UCSD-AML1 (cell line): ENCODE data around the gene PLXNC1.

Experiments
- DNase-seq: peaks from one replicate; lab custom pipeline; 2025; ENCODE audit not compliant: unreplicated experiment; lab: John Stamatoyannopoulos, UW

Gene PLXNC1

DNA sequence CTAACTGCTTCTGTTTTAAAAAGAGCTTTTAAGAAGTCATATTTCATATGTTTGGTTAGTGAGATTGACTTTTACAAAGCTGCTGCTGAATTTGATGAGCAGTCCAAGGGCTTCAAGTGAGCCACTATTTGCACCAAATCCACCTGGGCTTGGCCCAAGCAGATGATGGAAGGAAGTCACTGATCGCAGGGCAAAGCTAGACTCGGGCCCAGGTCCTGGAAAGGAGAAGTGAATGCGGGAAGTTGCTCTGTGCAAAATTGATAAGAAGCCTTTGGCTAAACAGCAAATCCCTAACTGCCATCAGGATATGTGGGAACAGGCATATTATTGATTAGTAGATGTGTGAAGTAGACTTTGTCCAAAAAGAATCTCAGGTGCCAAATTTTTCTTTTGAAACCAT lies 30.5 kb downstream of the PLXNC1 start:
- DNase-seq: peak; percentile 49

DNA sequence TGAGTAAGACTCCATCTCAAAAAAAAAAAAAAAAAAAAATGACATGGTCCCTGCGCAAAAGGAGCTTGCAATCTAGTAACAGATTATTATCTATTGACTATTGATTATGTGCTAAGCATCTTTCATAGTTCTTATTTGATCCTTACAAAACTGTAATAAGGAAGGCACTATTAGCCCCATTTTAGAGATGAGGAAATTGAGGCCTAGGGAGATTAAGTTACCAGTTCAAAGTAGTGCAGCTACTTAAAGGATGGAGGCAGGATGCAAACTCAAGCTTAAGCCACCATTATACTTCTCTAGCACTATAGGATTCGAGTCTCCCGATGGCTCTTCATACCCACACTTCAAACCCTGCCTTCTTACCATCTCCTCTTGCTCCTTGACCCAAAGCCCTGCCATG lies 31.3 kb downstream of the PLXNC1 start:
- DNase-seq: no peak

DNA sequence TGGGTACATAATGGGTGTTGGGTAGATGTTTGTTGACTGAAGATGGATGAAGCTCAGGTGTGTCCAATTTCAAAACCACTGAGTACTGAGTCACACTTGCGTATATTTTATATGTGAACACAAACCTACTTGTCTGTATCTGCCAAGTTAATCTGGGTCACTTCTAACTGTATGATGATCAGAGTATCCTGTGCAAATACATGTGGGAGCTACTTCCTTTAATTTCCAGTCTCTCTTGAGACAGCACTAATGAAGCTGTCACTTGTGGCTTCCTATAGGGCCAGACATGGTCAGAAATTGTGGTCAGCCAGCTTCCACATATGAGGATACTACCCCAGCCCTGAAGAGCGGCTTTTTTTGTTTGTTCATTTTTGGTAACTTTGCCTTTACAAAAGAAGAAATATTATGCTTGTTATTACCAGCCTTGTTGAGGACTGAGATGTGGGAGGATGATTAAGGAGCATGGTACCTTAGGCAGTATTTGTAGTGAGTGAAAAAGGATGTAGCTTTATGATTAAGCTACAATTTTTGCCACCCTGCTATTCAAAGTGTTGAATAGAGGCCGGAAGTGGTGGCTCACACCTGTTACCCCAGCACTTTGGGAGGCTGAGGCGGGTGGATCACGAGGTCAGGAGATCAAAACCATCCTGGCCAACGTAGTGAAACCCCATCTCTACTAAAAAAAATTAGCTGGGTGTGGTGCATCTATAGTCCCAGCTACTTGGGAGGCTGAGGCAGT lies 32.4 kb downstream of the PLXNC1 start:
- peak; percentile 63 for DNase-seq

DNA sequence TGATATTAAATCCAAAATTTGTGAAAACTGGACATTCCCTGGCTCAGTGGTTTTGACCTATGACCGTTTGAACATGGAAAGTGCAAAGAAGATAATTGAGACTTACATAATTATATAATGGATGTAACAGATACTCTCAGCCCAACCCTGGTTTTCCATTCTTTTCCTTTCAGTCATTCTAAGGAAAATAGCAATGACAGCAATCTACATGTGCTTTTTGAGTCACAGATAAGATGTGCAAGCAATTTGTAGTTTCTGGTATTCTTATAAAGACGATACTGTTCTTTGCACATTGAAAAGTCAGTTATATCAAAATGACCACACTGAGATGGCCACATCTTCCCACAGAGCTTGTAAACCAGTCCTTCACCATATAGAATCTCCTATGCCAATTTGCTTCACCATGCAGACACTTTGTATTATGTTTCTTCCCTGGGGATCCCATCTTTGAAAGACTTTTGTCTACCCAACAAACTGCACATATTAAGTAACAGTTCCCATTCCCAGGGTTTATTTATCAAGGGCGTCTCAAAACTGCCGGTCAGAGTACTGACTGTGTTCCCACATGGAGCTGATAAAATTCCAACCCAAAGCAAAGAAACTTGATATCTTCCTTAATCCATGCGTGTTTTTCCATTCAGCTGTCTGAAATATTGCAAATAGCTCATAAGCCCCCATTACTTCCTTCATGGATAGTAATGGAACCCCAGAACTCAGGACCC lies 34.8 kb downstream of the PLXNC1 start:
- no peak for DNase-seq

DNA sequence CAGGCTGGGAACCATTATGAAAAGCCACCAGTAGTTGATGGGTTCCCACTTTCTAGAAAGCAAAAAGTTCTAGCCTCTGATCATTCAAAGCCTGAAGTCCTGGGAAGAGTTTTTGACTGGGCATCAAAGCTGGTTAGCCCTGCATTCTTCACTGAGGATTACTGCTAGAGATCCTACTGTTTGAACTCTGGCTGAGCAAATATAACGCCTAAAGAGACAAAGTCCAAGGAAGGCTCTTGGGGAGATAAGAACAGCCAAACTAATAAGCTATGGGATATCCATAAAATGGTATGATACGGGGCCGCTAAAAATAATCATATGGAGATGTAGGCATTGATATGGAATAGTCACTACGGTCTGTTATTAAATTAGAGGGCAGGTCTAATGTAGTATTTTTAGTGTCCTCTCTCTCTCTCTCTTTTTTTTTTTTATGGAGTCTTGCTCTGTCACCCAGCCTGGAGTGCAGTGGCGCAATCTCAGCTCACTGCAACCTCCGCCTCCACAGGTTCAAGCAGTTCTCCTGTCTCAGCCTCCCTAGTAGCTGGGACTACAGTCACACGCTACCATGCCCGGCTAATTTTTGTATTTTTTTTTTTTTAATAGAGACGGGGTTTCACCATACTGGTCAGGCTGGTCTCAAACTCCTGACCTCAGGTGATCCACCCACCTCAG lies 35.5 kb downstream of the PLXNC1 start:
- no peak for DNase-seq

DNA sequence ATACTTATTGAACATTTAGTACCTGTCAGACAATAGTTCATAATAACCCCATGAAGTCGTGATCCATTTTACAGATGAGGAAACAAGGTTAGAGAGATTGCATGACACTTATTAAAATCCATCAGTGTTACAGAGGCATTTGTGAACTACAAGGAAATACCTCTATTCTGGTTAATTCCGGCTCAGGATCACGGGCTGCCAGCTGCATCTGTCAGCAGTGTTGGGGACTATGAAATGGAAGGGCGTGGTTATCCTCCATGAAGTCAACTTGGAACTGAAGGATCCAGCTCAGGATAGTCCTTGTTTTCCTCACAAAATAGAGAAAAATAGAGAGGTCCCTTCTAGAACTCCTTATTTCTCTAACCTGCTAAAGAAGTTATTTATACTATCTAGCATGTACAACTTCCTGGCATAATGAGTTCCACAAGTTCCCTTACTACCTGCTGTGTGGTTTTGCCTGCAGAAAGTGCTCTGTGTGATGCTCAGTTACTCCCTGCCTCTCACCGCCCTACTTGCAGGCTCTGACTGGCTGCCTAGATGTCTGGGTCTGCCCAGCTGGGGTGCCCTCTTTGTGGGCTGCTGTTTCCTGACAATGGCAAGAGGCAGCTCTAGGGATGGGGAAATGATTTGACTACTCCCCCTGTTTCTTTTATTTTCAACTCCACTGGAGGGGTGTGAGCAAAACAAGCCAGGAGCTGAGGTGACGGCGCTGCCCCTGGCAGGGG lies 36.8 kb downstream of the PLXNC1 start:
- peak; percentile 50 for DNase-seq

DNA sequence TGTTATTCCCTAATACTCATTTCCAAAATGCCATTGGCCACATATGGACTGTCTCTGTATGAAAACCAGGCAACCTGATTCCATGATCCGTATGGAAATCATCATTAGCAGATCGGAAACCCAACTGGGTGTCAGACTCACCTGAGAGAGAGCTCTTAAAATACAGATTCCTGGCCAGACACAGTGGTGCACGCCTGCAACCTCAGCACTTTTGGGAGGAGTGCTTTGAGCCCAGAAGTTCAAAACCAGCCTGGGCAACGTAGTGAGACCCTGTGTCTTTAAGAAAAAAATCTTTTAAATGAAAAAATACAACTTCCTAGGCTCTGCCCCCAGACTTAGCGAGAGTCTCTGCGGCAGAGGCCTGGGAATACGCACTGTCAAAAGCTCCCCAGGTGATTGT lies 37.4 kb downstream of the PLXNC1 start:
- DNase-seq: no peak

DNA sequence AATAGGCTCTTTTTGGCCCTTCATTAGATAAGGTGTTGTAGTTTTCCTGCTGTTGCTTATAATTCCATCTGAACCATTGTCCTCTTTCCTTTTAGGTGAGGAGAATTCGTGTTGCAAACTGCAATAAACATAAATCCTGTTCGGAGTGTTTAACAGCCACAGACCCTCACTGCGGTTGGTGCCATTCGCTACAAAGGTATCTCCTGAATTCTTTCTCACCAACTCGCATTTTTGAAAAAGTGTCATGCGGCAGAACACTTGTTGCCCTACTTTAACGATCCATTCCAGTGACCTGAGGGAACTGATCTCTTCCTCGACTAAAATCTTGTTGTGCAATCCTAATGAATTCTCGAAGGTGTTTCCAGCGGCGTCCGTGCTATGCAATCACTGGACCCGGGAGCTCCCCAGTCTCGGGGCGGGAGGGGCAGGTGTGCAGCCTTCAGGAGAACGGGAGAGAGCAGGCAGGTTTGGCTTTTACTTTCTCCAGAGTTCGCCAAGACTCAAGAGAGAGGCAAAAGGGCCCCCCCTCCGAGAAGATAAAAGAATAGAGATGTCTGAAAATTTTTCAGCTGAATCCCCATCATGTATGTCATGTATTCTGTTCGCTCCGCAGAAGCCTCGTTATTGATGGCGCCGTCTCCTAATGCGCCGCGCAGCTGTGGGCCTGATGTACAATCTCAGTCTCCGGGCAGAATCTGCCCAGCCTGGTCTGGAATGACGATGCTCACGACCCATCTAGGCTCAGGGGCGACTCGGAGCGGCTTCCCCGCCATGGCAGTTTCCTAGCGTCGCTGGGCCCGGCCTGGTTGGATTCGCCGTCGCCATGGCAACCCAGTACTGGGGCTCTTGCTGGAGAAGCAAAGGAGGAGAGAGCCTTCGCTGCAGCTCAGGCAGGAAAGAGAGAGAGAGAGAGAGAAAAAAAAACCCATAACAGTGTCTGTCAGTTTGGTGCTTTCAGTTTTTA lies 38.2 kb downstream of the PLXNC1 start:
- no peak for DNase-seq

DNA sequence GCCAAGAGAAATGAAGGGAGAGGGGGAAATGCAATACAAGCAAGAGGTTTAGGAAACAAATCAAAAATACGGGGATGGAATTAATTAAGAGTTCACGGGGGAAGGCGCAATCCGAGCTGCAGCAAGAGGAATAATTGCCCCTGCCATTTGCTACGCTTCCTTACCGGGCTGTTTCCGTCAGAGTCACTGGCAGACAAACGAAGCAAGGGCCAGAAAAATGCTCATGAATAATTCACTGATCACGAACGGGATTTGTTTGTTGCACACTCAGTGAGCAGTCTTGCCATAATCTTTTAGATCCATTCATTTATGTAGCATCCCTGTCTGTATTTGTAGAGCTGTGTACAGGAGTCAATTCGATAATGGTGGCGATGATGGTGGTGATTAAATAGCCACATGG lies 39.0 kb downstream of the PLXNC1 start:
- no peak for DNase-seq

DNA sequence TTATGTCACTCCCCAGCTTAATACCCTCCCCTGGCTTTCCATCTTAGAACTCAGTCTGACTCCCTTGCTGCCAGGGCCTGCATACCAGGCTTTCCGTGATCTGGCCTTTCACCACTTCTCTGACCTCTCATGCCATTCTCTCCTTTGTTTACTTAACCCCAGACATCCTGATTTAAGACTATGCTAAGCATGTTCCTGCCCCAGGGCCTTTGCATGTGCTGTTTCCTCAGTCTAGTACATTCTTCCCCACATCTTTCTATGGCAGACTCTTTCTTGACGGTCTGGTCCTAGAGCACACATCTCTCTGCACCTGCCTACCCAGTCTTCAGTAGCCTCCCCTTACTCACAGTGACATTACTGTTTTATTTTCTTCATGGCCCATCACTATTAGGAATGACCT lies 42.2 kb downstream of the PLXNC1 start:
- DNase-seq: no peak

DNA sequence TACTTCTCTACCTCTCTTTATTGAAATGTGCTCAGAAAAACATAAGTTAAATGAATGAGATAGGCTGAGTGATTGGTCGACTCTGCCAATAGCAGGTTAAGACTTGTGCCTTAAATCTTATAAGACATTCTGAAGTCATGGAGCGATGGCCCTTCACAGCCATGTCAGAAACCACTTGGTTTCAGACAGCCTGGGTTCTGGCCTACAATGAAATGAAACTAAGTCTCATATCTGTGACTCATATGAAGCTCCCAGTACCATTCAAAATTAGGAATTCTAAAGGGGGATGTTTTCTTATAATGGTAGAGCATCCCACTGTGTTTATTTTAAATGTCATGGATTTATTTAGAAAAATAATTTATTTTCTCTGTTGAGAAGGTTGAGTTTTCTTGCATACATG lies 42.6 kb downstream of the PLXNC1 start:
- DNase-seq: no peak

DNA sequence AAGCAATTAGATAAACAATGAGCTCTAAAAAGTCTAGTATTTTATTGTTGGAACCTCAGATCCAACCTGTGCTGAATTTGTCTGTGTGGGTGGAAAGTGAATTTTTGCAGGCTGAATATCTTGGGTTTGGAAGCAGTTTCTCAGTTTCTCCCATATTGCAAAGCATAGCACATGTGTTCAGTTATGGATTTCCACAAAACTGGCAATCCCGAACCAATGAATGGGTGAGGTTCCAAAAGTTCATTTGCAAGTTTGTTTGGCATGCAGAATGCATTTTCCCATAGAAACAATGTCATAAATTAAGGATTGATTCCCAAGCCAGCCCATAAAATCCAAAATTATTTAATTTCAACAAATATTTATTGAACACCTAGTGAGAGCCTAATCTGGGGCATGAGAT lies 43.4 kb downstream of the PLXNC1 start:
- no peak for DNase-seq

DNA sequence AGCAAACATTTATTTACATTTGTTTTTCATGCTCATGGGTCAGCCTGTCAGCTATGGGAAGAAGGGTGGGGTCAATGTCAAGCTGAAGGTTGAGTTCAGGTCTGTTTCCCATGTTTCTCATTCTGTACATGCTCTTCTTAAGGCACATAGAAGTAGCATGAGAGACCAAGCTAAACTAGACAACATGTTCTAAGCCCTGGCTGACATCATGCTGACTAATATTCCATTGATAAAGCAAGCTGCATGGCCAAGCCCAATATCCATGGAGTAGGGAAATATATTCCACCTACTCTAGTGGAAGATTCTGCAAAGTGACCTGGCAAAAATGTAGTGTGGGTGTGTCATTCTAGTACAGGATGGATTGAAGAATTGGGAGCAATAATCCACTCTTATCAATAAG lies 44.1 kb downstream of the PLXNC1 start:
- no peak for DNase-seq

DNA sequence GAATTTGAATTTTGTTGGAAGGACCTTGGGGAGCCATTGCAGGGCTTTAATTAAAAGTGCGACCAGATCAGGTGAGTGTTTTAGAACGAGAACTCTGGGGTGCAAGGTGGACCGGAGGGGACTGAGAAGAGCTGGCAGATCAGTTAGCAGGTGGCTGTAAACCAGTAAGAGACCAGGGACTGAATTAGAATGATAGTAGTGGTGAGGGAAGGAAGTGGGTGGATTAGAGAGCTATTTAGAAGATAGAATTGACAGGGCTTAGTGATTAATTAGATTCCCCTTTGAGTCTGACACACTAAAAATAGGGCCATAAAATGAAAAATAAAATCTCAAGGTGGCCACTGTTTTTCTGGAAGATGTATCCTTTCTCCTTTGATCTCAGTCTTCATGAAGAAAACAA lies 44.8 kb downstream of the PLXNC1 start:
- DNase-seq: no peak

DNA sequence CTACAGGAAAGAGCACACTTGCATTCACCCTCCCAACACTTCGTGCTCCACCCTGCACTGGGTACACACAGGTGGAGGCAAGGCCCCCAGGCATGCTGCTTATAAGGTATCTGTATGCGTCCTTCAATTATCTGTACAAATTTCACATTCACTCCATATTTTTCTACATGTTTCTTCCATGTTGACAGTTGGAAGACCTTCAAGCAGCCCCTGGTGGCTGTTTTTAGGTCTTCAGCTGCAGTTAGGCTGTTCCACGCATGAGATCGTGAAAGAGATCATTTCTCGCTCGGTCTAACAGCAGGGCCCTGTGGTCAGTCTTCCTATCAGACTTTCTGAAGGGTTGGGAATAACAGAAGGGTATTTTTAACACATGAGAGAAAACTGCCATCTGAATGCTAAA lies 47.1 kb downstream of the PLXNC1 start:
- DNase-seq: no peak

DNA sequence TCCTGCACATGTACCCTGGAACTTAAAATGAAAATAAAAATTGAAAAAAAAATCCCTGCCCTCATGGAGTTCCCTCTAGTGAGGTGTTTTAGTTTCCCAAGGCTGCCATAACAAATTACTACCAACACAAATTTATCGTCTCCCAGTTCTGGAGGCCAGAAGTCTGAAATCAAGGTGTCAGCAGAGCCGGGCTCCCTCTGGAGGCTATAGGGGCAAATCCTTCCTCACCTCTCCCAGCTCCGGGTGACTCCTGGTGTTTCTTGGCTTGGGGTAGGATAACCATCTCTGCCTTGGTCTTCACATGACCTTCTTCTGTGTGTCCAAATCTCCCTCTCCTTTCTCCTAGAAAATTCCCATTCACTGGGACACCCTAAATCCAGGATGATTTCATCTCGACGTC lies 50.1 kb downstream of the PLXNC1 start:
- no peak for DNase-seq

DNA sequence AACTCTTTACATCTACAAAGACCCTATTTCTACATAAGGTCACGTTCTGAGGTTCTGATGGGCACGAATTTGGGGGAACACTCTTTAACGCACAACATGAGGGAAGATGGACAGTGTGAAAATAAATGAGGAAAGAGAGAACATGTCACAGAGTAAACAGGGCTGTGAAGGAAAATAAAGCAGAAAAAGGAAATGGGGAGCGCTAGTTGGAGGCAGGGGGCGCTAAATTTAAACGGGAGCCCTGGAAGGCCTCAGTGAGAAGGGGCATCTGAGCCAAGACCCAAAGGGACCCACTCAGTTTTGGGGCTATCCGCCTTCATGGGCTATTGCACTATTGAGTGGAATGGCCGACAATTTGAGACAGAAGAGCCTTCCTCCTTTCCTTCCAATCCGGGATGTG lies 50.5 kb downstream of the PLXNC1 start:
- no peak for DNase-seq

DNA sequence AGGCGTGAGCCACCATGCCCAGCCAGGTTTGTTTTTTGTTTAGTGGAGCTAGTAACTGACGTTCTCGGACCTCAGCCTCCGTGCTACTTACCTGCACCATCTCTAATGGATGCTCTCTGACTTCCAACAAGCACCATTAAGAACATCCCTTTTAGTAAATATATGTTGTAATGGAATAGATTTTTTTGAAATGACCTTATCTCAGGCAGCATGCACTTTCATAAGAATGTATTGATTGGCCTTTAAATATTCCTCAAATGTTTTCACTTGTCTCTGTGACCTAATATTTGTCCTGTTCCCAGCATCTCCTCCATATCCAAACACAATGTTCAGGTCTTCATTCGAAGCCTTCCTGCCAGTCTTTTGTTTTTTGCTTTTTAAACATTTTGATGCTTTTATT lies 51.7 kb downstream of the PLXNC1 start:
- no peak for DNase-seq

DNA sequence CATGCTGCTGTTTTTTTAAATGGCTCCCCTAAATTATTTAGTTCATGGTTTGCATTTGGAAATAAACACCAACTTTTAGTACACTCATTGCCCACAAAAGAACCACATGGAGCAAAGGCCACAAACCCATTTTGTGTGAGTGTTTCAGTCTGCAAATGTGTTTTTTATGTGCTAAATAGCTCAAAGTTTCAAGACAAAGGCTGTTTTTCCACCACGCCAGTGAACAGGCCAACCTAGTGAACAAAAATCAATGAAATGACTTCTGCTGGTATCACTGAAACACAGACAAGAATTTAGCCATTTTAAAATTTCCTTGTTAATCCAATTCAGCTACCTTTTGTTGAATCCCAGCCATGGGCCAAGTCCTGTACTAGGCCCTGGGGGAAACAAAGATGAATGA lies 52.3 kb downstream of the PLXNC1 start:
- no peak for DNase-seq
